HCT116 (cell line): Measurements from ENCODE around the gene NR6A1. TPM values are rescaled to one million over a fixed set of nuclear protein-coding genes. Genes with fewer than 3 reads are reported as not detected.
A peak's percentile ranks its signal among the peaks of the same experiment; 100 is the strongest.

Source experiments
- ATAC-seq: fragments of 200-7000 bp; cut with Tn5 transposase; 2 replicates; pipeline ENCODE4 v1.9.1; 2020; ENCODE audit warnings: mild to moderate bottlenecking, moderate library complexity
- BruUV-seq: library from RNA; stranded (reverse); fragments of 400-500 nt; replicated peaks from 2 replicates; lab custom pipeline; 2021; lab: Mats Ljungman, UMichigan
- CTCF ChIA-PET: fragments of 300-600 bp; sonication (Branson Sonifier 250); formaldehyde crosslinking; loops from one replicate; lab custom pipeline; 2021; ENCODE audit warnings: antibody characterized with exemption; lab: Charles Lee
- POLR2A ChIA-PET: fragments of 300-600, 350-600 bp; sonication (Branson Sonifier 250); formaldehyde crosslinking; loops from one replicate; lab custom pipeline; 2021; ENCODE audit warnings: antibody characterized with exemption; lab: Charles Lee
- RAD21 ChIA-PET, 2 experiments: fragments of 300-600 bp; sonication (Branson Sonifier 250); formaldehyde crosslinking; loops; one replicate each; lab custom pipeline; 2023; ENCODE audit warnings: low total read pairs in 2 of 2; ENCODE audit not compliant: uncharacterized antibody in 2 of 2, unreplicated experiment in 2 of 2, low non-redundant PET in 1 of 2; lab: Charles Lee
- DNase-seq: peaks from one replicate; pipeline ENCODE4 v3.0.0-alpha.2; 2010; ENCODE audit warnings: low read depth, low spot score
- H2AFZ ChIP-seq: fragments of 200-600 bp; shearing (Covaris generic), sonication (generic); 2 replicates; pipeline ENCODE4 v1.6.1; 2017; ENCODE audit warnings: low read depth, mixed run types, mixed read lengths, antibody characterized with exemption, low read length; ENCODE audit not compliant: poor library complexity, severe bottlenecking
- H3K27ac ChIP-seq: 2 replicates; pipeline ENCODE4 v1.5.1; 2012; ENCODE audit warnings: low read depth, low read length
- H3K27me3 ChIP-seq: fragments of 200-600 bp; sonication (generic); 2 replicates; pipeline ENCODE4 v1.6.1; 2016; ENCODE audit warnings: mixed run types, low read length, mixed read lengths; ENCODE audit not compliant: insufficient read depth
- H3K36me3 ChIP-seq, 2 experiments: fragments of 200-500 bp in 1 of 2; fragments of 200-600 bp in 1 of 2; sonication (Bioruptor generic) in 1 of 2; sonication (generic) in 1 of 2; 2 replicates each; pipeline versions ENCODE4 v1.5.1 to v1.6.1; 2014 to 2016; ENCODE audit warnings: low read length in 2 of 2, inconsistent platforms in 1 of 2, mixed read lengths in 1 of 2, mixed run types in 1 of 2; ENCODE audit not compliant: insufficient read depth in 2 of 2, control insufficient read depth in 1 of 2
- H3K4me1 ChIP-seq, 2 experiments: fragments of 200-600 bp in 1 of 2; sonication (generic) in 1 of 2; 2 replicates each; pipeline versions ENCODE4 v1.5.1 to v1.6.1; 2012 to 2017; ENCODE audit warnings: low read length in 2 of 2, inconsistent platforms in 1 of 2, mild to moderate bottlenecking in 1 of 2, mixed read lengths in 1 of 2, mixed run types in 1 of 2, moderate library complexity in 1 of 2; ENCODE audit not compliant: insufficient read depth in 2 of 2, control insufficient read depth in 1 of 2
- H3K4me2 ChIP-seq: fragments of 200-600 bp; sonication (generic); 2 replicates; pipeline ENCODE4 v1.6.1; 2017; ENCODE audit warnings: mixed run types, low read length, mixed read lengths
- H3K4me3 ChIP-seq, 2 experiments: fragments of 200-600 bp in 1 of 2; sonication (generic) in 1 of 2; replicated peaks in 1 of 2; 2 replicates each; pipeline ENCODE4 v1.5.1; 2011 to 2016; ENCODE audit warnings: low read length in 2 of 2, control low read depth in 1 of 2, low read depth in 1 of 2, mild to moderate bottlenecking in 1 of 2, mixed read lengths in 1 of 2, mixed run types in 1 of 2
- H3K79me2 ChIP-seq: fragments of 200-600 bp; sonication (generic); 2 replicates; pipeline ENCODE4 v1.6.1; 2017; ENCODE audit warnings: mild to moderate bottlenecking, mixed run types, low read length, moderate library complexity, mixed read lengths; ENCODE audit not compliant: insufficient read depth
- H3K9ac ChIP-seq: fragments of 200-600 bp; sonication (generic); 2 replicates; pipeline ENCODE4 v1.6.1; 2016; ENCODE audit warnings: low read length, mixed read lengths
- H3K9me2 ChIP-seq: fragments of 200-600 bp; sonication (generic), shearing (Covaris generic); 2 replicates; pipeline ENCODE4 v1.6.1; 2017; ENCODE audit warnings: mixed run types, mild to moderate bottlenecking, moderate library complexity; ENCODE audit not compliant: insufficient read depth
- H3K9me3 ChIP-seq, 2 experiments: fragments of 200-500 bp in 1 of 2; fragments of 200-600 bp in 1 of 2; sonication (Bioruptor generic) in 1 of 2; sonication (generic) in 1 of 2; 2 replicates each; pipeline ENCODE4 v1.6.1; 2014 to 2017; ENCODE audit warnings: low read length in 2 of 2, mixed read lengths in 2 of 2, inconsistent platforms in 1 of 2, low read depth in 1 of 2, mild to moderate bottlenecking in 1 of 2, mixed run types in 1 of 2, moderate library complexity in 1 of 2; ENCODE audit not compliant: control insufficient read depth in 1 of 2, insufficient read depth in 1 of 2
- H4K20me1 ChIP-seq: fragments of 200-600 bp; sonication (generic), shearing (Covaris generic); 2 replicates; pipeline ENCODE4 v1.6.1; 2017; ENCODE audit warnings: mixed run types, mild to moderate bottlenecking, moderate library complexity; ENCODE audit not compliant: insufficient read depth
- CBX3 ChIP-seq: IDR thresholded peaks from 2 replicates; pipeline ENCODE4 v1.6.1; 2012; ENCODE audit warnings: low read depth
- CEBPB ChIP-seq: IDR thresholded peaks from 2 replicates; pipeline ENCODE4 v1.6.1; 2012; ENCODE audit warnings: low read depth
- EGR1 ChIP-seq: IDR thresholded peaks from 2 replicates; pipeline ENCODE4 v1.6.1; 2012; ENCODE audit warnings: low read depth
- ELF1 ChIP-seq: IDR thresholded peaks from 2 replicates; pipeline ENCODE4 v1.6.1; 2012; ENCODE audit warnings: low read depth, borderline replicate concordance
- EZH2 ChIP-seq: fragments of 200-600 bp; sonication (generic); IDR thresholded peaks from 2 replicates; pipeline ENCODE4 v1.6.1; 2017; ENCODE audit warnings: antibody characterized with exemption, mixed run types
- EZH2phosphoT487 ChIP-seq: fragments of 200-600 bp; IDR thresholded peaks from 2 replicates; pipeline ENCODE4 v1.6.1; 2018; ENCODE audit warnings: antibody characterized with exemption, borderline replicate concordance
- FOSL1 ChIP-seq: IDR thresholded peaks from 2 replicates; pipeline ENCODE4 v1.6.1; 2012; ENCODE audit warnings: low read depth
- JUND ChIP-seq: IDR thresholded peaks from 2 replicates; pipeline ENCODE4 v1.6.1; 2012
- POLR2A ChIP-seq: IDR thresholded peaks from 2 replicates; pipeline ENCODE4 v1.7.0; 2011; ENCODE audit warnings: borderline replicate concordance; ENCODE audit not compliant: insufficient read depth, insufficient read length; ENCODE audit errors: extremely low read depth
- RAD21 ChIP-seq: IDR thresholded peaks from 2 replicates; pipeline ENCODE4 v1.6.1; 2012; ENCODE audit warnings: low read depth, mild to moderate bottlenecking
- SIN3A ChIP-seq: IDR thresholded peaks from 2 replicates; pipeline ENCODE4 v1.6.1; 2012; ENCODE audit warnings: low read depth
- TCF7L2 ChIP-seq: IDR thresholded peaks from 2 replicates; pipeline ENCODE4 v1.7.0; 2011; ENCODE audit warnings: borderline replicate concordance, inconsistent platforms; ENCODE audit not compliant: insufficient read depth, insufficient read length; ENCODE audit errors: extremely low read depth
- YY1 ChIP-seq: IDR thresholded peaks from 2 replicates; pipeline ENCODE4 v1.6.1; 2011; ENCODE audit warnings: low read length, low read depth, moderate library complexity, mild to moderate bottlenecking; ENCODE audit not compliant: insufficient replicate concordance; ENCODE audit errors: extremely low read depth
- ZFX ChIP-seq: fragments of 450-650 bp; IDR thresholded peaks from 2 replicates; pipeline ENCODE4 v1.6.1; 2017
- ZNF274 ChIP-seq: fragments of 200-500 bp; sonication (Bioruptor generic); IDR thresholded peaks from 2 replicates; pipeline ENCODE4 v1.6.1; 2014; ENCODE audit warnings: mild to moderate bottlenecking, low read depth, low read length, inconsistent platforms
- intact Hi-C: fragments of 100-400 bp; cut with micrococcal nuclease; formaldehyde crosslinking; loops from 2 replicates; pipeline ENCODE4 v1.10.0; 2022
- total RNA-seq: library from RNA; stranded (reverse); gene quantifications from one replicate; pipeline ENCODE4 v1.2.1, GENCODE V29; 2021; ENCODE audit not compliant: unreplicated experiment
- TF ChIP-seq, protein P1 (sequence below): IDR thresholded peaks from 2 replicates; pipeline ENCODE4 v1.6.1; 2011; ENCODE audit warnings: mild to moderate bottlenecking, low read length, moderate library complexity; ENCODE audit not compliant: insufficient replicate concordance; ENCODE audit errors: extremely low read depth
- TF ChIP-seq, protein P2 (sequence below), 3 experiments: fragments of 200-600 bp in 1 of 3; sonication (generic) in 1 of 3; IDR thresholded peaks in 2 of 3; conservative IDR thresholded peaks in 1 of 3; 2 replicates each; pipeline ENCODE4 v1.5.1; 2012 to 2017; ENCODE audit warnings: low read depth in 2 of 3, low read length in 2 of 3, antibody characterized with exemption in 1 of 3, borderline replicate concordance in 1 of 3, control low read depth in 1 of 3, mild to moderate bottlenecking in 1 of 3, mixed read lengths in 1 of 3, mixed run types in 1 of 3, moderate library complexity in 1 of 3; ENCODE audit not compliant: insufficient read depth in 1 of 3
- TF ChIP-seq, protein P3 (sequence below): IDR thresholded peaks from 2 replicates; pipeline ENCODE4 v1.6.1; 2012
- TF ChIP-seq, protein P4 (sequence below): IDR thresholded peaks from 2 replicates; pipeline ENCODE4 v1.6.1; 2012

Gene NR6A1
- total RNA-seq, 1 experiment from 2014 or later, result 9.9 TPM

DNA sequence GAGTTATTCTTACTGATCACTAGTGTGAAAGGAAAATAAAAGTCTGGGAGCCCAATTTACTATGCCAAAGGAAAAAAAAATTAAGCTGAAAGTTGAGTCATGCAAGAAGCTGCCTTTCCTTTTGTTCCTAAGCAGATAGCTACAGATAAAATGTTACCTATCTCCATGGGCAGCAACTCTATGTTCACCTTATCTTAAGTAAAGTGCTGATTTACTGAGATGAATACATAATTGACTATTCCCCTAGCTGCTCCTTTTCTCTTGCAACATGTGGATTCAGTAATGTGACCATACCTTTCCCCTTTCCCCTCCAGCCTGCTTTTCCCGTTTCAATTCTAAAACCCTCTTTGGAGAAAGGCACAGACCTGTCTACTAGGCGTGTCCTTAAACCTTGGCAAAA is 201.2 kb downstream of the NR6A1 start:
- Histone ChIP-seq H3K4me1 (peaks cover 48 to 76% of the 10 kb centered on the region in 2 experiments), H3K36me3 (no peaks in the 10 kb centered on the region), H3K4me2 (peak overlapping the region; percentile 67), H3K79me2 (peaks cover 19% of the 10 kb centered on the region), H3K9me3 (no peaks in the 10 kb centered on the region), H3K27ac (peak overlapping the region; percentile 62; the same call in 1 of the 2 replicates), H3K27me3 (no peaks in the 10 kb centered on the region), H3K9ac (peak overlapping the region; percentile 47), H4K20me1 (no peaks in the 10 kb centered on the region), H3K4me3 (no peak overlapping the region), H3K9me2 (no peaks in the 10 kb centered on the region), H2AFZ (no peak overlapping the region)
- TF ChIP-seq EGR1, result no peak
- TF ChIP-seq, protein P1, sequence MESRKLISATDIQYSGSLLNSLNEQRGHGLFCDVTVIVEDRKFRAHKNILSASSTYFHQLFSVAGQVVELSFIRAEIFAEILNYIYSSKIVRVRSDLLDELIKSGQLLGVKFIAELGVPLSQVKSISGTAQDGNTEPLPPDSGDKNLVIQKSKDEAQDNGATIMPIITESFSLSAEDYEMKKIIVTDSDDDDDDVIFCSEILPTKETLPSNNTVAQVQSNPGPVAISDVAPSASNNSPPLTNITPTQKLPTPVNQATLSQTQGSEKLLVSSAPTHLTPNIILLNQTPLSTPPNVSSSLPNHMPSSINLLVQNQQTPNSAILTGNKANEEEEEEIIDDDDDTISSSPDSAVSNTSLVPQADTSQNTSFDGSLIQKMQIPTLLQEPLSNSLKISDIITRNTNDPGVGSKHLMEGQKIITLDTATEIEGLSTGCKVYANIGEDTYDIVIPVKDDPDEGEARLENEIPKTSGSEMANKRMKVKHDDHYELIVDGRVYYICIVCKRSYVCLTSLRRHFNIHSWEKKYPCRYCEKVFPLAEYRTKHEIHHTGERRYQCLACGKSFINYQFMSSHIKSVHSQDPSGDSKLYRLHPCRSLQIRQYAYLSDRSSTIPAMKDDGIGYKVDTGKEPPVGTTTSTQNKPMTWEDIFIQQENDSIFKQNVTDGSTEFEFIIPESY, result no peak
- TF ChIP-seq, protein P2, sequence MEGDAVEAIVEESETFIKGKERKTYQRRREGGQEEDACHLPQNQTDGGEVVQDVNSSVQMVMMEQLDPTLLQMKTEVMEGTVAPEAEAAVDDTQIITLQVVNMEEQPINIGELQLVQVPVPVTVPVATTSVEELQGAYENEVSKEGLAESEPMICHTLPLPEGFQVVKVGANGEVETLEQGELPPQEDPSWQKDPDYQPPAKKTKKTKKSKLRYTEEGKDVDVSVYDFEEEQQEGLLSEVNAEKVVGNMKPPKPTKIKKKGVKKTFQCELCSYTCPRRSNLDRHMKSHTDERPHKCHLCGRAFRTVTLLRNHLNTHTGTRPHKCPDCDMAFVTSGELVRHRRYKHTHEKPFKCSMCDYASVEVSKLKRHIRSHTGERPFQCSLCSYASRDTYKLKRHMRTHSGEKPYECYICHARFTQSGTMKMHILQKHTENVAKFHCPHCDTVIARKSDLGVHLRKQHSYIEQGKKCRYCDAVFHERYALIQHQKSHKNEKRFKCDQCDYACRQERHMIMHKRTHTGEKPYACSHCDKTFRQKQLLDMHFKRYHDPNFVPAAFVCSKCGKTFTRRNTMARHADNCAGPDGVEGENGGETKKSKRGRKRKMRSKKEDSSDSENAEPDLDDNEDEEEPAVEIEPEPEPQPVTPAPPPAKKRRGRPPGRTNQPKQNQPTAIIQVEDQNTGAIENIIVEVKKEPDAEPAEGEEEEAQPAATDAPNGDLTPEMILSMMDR (IDR thresholded peaks at IDR 0.05 in 2 of 3, conservative IDR thresholded peaks at IDR 0.05 in 1 of 3; ENCODE audit: borderline replicate concordance in 1 of 3, insufficient read depth in 1 of 3, low read depth in 2 of 3, low read length in 2 of 3), result no peak
- no peak for TF ChIP-seq ZNF274
- no peak for TF ChIP-seq ZFX
- TF ChIP-seq EZH2phosphoT487, result no peak
- TF ChIP-seq CEBPB, result no peak
- TF ChIP-seq, protein P3, sequence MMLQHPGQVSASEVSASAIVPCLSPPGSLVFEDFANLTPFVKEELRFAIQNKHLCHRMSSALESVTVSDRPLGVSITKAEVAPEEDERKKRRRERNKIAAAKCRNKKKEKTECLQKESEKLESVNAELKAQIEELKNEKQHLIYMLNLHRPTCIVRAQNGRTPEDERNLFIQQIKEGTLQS, result no peak
- no peak for TF ChIP-seq YY1
- TF ChIP-seq FOSL1, result no peak
- TF ChIP-seq POLR2A, result no peak
- TF ChIP-seq TCF7L2, result no peak
- TF ChIP-seq RAD21, result no peak
- no peak for TF ChIP-seq CBX3
- TF ChIP-seq, protein P4, sequence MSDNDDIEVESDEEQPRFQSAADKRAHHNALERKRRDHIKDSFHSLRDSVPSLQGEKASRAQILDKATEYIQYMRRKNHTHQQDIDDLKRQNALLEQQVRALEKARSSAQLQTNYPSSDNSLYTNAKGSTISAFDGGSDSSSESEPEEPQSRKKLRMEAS, result no peak
- no peak for TF ChIP-seq ELF1
- no peak for TF ChIP-seq JUND
- TF ChIP-seq EZH2, result no peak
- TF ChIP-seq SIN3A, result no peak
- ChIA-PET POLR2A (no interaction called here), CTCF (no interaction called here), RAD21 (no interaction called here)
- BruUV-seq, result no TSS peak
- DNase-seq (no peak), ATAC-seq (no peak)
- intact Hi-C loops, result no loop called here
